Breast epithelium (tissue), 3 donors: Measurements from ENCODE around the gene FTSJ1.

ENCODE experiments used
- POLR2A ChIP-seq: fragments of 450-650 bp; IDR thresholded peaks from one replicate; pipeline ENCODE4 v1.6.1; 2016; ENCODE audit warnings: antibody characterized with exemption, mild to moderate bottlenecking, moderate library complexity
- POLR2AphosphoS5 ChIP-seq, 3 donors: sonication (generic); formaldehyde crosslinking; IDR thresholded peaks; one replicate each; pipeline ENCODE4 v1.6.1; 2017; ENCODE audit warnings: antibody characterized with exemption in 3 of 3
- TF ChIP-seq, protein P1 (sequence below), 3 donors: fragments of 450-650 bp; IDR thresholded peaks; one replicate each; pipeline ENCODE4 v1.5.1; 2016 to 2017; ENCODE audit warnings: antibody characterized with exemption in 3 of 3, mild to moderate bottlenecking in 3 of 3, moderate library complexity in 3 of 3

DNA sequence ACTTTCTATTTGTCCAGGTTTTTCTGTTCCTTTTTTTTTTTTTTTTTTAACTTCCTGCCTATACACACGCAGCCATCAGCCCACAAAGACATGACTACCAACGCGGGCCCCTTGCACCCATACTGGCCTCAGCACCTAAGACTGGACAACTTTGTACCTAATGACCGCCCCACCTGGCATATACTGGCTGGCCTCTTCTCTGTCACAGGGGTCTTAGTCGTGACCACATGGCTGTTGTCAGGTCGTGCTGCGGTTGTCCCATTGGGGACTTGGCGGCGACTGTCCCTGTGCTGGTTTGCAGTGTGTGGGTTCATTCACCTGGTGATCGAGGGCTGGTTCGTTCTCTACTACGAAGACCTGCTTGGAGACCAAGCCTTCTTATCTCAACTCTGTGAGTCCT is 47.7 kb downstream of the FTSJ1 start:
- TF ChIP-seq, protein P1, sequence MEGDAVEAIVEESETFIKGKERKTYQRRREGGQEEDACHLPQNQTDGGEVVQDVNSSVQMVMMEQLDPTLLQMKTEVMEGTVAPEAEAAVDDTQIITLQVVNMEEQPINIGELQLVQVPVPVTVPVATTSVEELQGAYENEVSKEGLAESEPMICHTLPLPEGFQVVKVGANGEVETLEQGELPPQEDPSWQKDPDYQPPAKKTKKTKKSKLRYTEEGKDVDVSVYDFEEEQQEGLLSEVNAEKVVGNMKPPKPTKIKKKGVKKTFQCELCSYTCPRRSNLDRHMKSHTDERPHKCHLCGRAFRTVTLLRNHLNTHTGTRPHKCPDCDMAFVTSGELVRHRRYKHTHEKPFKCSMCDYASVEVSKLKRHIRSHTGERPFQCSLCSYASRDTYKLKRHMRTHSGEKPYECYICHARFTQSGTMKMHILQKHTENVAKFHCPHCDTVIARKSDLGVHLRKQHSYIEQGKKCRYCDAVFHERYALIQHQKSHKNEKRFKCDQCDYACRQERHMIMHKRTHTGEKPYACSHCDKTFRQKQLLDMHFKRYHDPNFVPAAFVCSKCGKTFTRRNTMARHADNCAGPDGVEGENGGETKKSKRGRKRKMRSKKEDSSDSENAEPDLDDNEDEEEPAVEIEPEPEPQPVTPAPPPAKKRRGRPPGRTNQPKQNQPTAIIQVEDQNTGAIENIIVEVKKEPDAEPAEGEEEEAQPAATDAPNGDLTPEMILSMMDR (IDR thresholded peaks at IDR 0.05) = no peak
- TF ChIP-seq POLR2A (no peak), POLR2AphosphoS5 (IDR thresholded peaks at IDR 0.05) (no peak)
